GM18951 (cell line): ENCODE data around the gene ERF.

Experiments
- POLR2A ChIP-seq: IDR thresholded peaks from 4 replicates; pipeline ENCODE4 v1.6.1; 2011; ENCODE audit warnings: mild to moderate bottlenecking; ENCODE audit not compliant: insufficient read length, insufficient read depth; ENCODE audit errors: extremely low read depth
- in situ Hi-C: fragments of 300-500 bp; cut with MboI; formaldehyde crosslinking; loops from one replicate; pipeline ENCODE4 v1.12.0; 2022; ENCODE audit warnings: low sequenced_read_pairs, mixed read lengths, inconsistent platforms; ENCODE audit not compliant: unreplicated experiment

The ERF gene

DNA sequence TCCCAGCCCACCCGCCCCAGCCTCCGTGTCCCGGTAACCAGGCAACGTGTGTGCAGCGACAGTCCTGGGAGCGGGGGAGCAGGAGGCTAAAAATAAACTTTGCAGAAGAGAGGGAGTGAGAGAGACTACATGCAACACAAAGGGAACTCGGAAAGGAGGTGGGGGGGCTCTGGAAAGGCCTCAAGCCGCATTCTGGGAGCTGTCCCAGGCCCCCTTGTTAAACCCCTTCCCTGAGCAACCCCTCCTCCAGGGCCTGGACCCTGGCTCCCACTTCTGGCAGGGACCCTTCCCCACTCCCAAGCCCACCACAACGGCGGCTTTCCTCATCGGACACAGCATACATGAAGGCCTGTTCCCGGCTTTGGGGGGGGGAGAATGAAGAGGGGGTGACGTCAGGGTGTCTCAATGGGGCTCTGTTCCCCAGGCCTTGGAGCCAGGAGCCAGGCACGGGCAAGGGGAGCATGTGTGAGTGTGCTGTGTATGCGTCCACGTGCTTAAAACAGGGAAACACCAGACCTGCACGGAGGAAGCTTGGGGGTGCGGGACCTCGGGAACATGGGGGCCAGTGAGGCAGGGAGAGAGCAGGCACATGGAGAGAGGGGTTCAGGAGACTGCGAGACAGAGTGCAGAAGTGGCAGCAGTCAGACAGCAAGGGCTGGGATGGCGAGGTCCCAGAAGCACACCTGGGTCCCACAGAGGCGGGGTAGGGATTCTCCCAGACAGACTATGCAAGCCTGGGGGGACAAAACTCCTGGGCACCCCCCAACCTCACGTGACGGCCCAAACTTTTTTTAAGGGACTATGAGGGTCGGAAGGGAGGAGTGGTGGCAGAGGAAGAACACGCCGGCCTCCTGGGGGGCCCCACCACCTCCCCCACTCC, 2.3 kb downstream of the ERF start:
- in situ Hi-C loops: no loop called here
- TF ChIP-seq POLR2A: no peak

DNA sequence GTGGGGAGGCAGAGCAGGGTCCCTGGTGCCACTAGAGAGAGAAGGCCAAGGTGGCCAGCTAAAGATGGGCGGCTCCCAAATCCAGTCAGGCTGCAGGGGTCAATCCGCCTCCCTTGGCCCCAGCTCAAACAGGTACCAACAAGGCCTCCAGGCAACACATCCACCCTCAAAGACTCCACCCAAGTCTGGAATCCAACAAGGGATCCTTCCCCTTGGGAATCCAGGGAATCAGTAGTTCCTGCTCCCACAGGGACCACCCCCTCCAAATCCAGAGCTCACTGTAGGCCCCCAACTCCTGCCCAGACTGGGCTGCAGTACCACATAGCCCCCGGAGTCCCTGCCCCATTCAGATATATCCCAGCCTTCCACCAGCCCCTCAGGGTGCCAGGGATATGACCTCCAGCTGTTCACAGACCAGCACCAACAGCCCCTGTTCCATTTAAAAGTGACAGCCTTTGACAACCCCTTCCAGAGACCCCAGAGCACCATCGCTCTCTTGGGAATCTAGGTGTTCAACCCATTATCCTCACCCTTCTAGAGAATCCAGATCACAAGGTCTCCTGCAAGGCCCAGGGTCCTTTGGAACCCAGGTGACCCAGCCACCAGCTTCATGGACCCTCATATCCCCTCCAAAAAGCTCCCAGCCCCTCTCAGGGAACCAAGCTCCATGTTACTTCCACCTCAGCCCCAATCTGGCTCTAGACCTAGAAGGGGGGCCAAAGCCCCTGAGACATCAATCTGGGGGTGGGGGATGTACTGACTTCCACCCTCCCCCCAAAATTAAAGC, 3.2 kb downstream of the ERF start:
- in situ Hi-C loops: no loop called here
- TF ChIP-seq POLR2A: no peak

DNA sequence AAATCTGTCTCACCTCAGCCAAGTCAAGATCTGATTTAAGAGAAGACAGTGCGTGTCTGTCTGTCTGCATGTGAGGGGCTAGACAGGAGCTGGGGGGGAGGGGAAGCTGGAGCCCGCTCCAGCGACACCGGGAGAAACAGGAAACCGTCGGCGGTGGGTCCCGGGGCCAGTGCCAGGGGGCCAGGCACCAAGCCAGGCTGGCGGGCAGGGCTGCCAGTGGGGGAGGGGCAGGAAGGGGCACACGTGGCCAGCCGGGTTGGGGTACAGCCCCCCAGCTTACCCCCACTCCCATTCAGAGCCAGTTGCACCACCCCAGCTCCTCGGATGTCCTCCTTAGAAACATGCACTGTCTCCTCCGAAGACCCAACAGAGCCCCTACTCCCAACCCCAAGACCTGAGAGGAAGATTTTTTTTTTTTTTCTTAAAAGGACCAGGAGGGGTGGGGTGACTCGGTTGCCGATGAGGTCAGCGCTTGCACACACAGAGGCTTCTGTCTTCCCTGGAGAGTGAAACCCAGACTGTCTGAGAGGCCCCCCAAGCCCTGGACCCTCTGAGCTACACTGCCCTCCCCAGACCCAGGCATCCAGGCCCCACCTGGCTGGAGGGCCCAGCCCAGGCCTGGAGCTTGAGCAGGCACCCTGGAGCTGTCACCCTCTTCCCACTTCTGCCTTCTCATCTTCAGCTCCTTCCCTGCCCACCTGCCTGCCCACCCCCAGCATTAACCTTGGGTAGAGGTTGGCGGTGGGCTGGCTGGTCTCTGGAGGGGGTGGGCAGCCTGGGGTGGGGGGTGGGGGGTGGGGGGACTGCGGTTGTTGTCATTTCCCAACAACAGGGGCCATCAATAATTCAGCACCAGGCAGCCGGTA, 4.0 kb downstream of the ERF start:
- no peak for TF ChIP-seq POLR2A
- in situ Hi-C loops: no loop called here

DNA sequence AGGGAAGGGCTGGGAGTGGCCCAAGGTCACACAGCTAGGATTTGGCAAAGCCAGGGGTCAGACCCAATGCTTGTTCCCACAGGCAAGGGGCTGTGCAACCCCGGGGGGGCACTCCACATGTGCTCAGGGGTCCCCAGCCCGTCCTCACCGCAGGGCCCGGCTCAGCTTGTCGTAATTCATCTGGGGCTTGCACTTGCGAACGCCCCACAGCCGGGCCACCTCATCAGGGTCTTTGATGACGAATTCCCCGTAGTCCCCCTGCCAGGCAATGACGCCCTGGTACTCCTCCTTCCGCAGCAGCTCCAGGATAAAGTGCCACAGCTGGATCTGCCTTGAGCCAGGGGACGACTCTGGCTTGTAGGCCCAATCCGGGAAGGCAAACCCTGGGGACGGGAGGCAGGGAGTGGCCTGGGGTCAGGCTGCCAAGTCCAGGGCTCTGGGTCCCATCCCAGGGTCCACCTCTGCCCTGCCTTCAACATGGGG, 4.7 kb downstream of the ERF start:
- TF ChIP-seq POLR2A: no peak
- in situ Hi-C loops: no loop called here

DNA sequence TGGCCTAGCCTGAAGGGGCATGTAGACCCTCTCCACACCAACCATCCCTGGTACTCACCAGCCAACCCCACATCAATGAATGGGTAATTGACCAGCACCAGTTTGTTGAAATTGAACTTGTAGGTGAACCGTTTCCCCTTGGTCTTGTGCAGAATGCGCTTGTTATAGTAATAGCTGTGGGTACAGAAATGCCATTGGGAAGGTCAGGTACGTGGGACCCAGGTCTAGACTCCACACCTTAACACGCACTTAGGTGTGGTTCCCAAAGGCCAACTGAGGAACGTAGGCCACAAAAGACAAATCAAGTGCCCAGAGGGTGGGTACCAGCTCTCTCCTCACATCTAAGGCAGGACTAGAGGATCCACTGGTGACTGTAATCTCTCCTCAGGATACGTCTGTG, 5.2 kb downstream of the ERF start:
- no peak for TF ChIP-seq POLR2A
- in situ Hi-C loops: no loop called here

DNA sequence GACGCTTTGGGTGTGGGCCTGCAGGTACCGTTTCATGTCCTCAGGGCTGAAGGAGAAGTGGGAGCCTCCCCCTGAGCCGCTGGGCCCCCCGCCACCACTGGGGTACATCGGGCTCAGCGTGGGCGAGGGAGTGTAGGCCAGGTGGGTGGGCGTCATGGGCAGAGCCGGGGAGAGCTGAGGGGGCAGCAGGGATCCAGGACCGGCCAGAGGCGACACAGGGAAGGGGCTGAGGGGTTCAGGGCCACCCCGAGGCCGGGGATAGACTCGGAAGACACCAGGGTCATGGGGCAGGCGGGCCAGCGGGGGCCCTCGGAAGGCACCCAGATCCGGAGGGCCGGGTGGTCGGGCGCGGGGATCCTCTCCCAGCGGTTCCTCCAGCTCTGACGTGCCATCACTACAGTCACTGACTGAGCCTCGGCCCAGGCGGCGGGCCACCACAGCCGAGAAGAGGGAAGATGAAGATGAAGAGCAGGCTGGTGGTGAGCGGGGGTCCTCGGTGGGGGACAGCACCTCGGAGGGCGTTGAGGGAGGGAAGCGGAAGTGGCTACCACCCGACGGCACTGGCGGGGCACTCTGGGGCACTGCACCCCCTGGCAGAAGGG, 5.7 kb downstream of the ERF start:
- no peak for TF ChIP-seq POLR2A
- in situ Hi-C loops: no loop called here

DNA sequence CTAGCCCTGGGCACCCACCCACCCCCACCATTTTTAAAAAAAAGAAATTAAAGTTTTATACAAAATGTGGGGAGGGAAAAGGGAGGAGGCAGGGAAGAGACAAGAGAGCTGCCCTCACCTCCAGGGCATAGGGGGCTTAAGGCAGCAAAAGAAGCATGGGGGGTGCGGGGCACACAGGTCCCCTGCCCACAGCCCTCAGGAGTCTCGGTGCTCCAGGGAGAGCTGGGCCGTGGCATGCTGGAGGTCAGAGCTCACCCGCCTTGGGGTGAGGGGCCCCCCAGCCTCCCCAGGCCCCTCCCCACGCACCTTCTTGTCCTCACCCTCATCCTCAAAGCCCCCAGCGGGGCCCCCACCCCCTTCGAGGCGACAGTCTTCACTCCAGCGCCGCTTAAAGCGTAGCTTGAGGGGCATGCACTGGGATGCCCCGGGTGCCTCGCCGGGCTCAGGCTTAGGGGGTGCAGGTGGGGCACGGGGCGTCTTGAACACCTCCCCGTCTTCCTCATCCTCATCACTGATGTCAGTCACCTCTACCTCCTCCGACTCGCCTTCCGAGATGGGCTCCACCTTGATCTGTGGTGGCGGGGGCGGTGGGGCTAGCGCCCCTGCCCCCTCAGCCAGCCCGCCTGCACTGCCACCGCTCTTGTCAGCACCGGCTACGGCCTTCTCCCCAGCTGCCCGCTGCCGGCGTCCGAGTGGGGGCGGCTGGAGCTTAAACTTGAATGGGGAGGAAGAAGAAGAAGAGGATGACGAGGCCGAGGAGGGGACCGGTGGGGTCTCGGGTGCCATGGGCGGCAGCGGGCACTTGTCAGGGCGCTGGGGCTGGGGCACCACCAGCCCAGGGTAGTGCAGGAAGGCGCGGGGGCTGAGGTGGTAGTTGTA, 6.4 kb downstream of the ERF start:
- TF ChIP-seq POLR2A: no peak
- in situ Hi-C loops: no loop called here

DNA sequence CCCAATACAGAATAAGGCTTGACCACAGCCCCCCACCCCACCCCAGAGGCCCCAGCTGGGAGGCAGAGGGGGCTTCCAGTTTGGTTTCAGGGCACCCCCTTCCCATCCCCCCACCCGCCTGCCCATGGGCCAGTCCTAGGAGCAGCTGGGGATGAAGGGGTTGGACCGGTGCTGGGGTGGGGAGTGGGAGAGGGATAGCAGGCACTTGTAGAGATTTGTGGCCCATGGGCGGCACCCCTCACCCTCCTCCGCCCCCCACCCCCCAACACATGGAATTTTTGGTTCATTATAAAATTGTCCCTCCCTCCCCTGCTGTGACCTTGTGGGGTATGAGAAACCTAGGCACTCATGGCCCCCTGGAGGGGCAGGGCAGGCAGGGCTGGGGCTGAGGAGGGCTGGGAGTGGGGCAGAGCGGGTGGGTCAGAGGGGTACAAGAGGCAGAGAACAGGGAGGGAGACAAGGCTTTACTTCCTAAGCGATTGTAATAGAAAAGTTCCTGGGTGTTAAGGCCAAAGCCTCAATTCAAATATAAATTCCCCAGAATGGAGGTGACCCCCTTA, 7.2 kb downstream of the ERF start:
- in situ Hi-C loops: no loop called here
- TF ChIP-seq POLR2A: no peak

DNA sequence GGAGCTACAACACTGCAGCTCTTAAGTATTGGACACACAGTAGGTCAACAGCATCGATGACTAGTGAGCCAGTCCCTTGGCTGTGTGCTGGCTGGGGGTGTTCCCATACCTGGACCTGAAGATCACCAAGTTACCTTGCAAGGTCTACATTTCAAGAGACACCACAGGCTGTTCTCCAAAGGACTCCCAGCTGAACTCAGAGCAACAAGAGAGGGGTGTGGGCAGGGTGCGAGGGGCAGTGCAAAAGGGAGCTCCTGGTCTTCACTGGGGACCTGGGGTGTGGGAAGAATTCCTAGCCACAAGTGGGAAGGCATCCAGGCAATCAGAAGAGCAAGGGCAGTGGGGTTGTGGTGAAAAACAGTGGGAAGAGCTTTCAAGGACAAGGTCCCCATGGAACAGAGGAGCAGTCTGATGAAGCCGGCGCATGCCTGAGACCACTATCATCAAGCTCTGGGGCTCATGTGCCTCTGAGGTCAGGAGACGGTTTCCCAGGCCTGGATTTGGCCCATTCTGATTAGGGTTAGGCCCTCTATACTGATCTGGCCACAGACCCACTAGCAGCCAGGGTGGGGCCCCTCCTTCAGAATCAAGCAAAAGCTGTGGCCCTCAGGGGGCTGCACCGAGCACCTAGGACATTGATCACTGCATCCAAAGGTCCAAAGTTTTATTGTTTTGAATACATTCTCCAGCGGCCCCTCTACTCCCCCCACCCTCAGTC, 7.8 kb downstream of the ERF start:
- in situ Hi-C loops: no loop called here
- TF ChIP-seq POLR2A: no peak

DNA sequence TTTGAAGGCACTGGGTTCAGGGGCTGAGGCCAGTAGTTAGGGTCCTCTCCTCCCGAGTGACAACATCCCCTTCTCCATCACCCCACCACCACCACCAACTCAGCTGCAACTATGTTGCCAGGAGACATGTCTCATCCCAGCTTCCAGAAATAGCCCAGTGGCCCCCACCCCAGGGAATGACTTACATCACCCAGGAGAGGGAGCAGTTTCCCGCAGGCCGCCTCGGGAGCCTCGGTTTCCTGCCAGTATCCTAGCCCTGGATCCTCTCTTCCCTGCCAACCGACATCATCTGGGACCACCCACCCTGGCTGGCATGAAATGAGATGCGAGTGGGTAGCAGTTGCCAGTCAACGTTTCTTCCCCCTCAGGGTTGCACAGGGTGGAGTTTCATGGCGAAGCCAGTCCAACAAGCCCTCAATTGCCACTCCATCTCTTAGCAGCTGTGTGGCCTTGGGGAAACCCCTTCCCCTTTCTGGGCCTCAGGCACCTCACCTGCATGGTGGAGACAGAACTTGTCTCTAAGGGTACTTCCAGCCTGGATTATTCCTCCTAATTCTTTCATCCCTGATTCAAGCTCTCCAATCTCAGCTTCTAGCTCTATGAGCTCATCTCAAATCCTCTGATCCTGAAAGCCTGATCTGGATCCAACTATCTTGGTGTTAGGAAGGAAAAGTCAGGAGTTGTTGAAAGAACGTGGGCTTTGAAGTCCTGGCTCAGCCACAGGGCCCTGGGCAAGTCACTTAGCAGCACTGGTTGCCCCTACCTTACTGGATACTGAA, 8.6 kb downstream of the ERF start:
- in situ Hi-C loops: no loop called here
- no peak for TF ChIP-seq POLR2A
